Stomach (tissue), 4 donors: ENCODE results near the gene ADGRG7.

Experiments used
- CTCF ChIP-seq, 7 experiments: fragments of 450-650 bp in 4 of 7; fragments of 200-600 bp in 3 of 7; sonication (generic) in 3 of 7; IDR thresholded peaks; one replicate each; pipeline ENCODE4 v1.5.1; 2016 to 2019; ENCODE audit warnings: antibody characterized with exemption in 7 of 7, control low read depth in 2 of 7, mild to moderate bottlenecking in 1 of 7
- EP300 ChIP-seq: sonication (generic); formaldehyde crosslinking; IDR thresholded peaks from one replicate; pipeline ENCODE4 v1.6.1; 2017; ENCODE audit warnings: antibody characterized with exemption
- POLR2A ChIP-seq, 4 donors: fragments of 450-650 bp; IDR thresholded peaks; one replicate each; pipeline ENCODE4 v1.6.1; 2016; ENCODE audit warnings: antibody characterized with exemption in 4 of 4, control low read depth in 2 of 4, mild to moderate bottlenecking in 1 of 4, moderate library complexity in 1 of 4
- POLR2AphosphoS5 ChIP-seq, 3 donors: sonication (generic); formaldehyde crosslinking; IDR thresholded peaks; one replicate each; pipeline ENCODE4 v1.6.1; 2016; ENCODE audit warnings: antibody characterized with exemption in 3 of 3

GRCh38 chr3:100709842-100710260 is 100.5 kb downstream of the ADGRG7 start:
- TF ChIP-seq CTCF (IDR thresholded peaks at IDR 0.05) (no peak), POLR2A (IDR thresholded peaks at IDR 0.05) (no peak), POLR2AphosphoS5 (IDR thresholded peaks at IDR 0.05) (no peak), EP300 (no peak)
